Upper lobe of right lung (tissue), 1 donor: Measurements from ENCODE around the gene ZSCAN4. TPM values are rescaled to one million over a fixed set of nuclear protein-coding genes. Genes with fewer than 3 reads are reported as not detected.
A peak's percentile ranks its signal among the peaks of the same experiment; 100 is the strongest.

Experiments
- ATAC-seq: fragments of 200-7000 bp; cut with Tn5 transposase; one replicate; pipeline ENCODE4 v1.9.1; 2020; ENCODE audit warnings: mild to moderate bottlenecking, moderate library complexity
- DNase-seq: peaks from one replicate; pipeline ENCODE4 v3.0.0-alpha.2; 2020
- H3K27ac ChIP-seq: fragments of 200-600 bp; one replicate; pipeline ENCODE4 v1.8.0; 2022
- H3K27me3 ChIP-seq: fragments of 200-600 bp; one replicate; pipeline ENCODE4 v1.8.0; 2022; ENCODE audit warnings: mild to moderate bottlenecking
- H3K36me3 ChIP-seq: fragments of 200-600 bp; one replicate; pipeline ENCODE4 v1.8.0; 2022
- H3K4me1 ChIP-seq: fragments of 200-600 bp; one replicate; pipeline ENCODE4 v1.8.0; 2022
- H3K4me3 ChIP-seq: fragments of 200-600 bp; one replicate; pipeline ENCODE4 v1.8.0; 2022; ENCODE audit warnings: mild to moderate bottlenecking
- H3K9me3 ChIP-seq: fragments of 200-600 bp; one replicate; pipeline ENCODE4 v1.8.0; 2022
- CTCF ChIP-seq: fragments of 200-600 bp; IDR thresholded peaks from one replicate; pipeline ENCODE4 v1.8.0; 2022; ENCODE audit warnings: antibody characterized with exemption
- intact Hi-C: fragments of 100-400 bp; cut with DNase I; formaldehyde crosslinking; loops from one replicate; pipeline ENCODE4 v1.11.0; 2022
- total RNA-seq: library from RNA; stranded (reverse); fragmentation: NEBNext Ultra II Directional; extraction: Animal tissue kit (Norgen Biotek cat#: 25700); gene quantifications from one replicate; pipeline ENCODE4 v1.2.1, GENCODE V29; 2021
- donor health status: DM: no; HTN: yes; CAD: no; lungs with severe emphysema.

The ZSCAN4 gene
- total RNA-seq, 1 donor from 2014 or later, result not detected

DNA sequence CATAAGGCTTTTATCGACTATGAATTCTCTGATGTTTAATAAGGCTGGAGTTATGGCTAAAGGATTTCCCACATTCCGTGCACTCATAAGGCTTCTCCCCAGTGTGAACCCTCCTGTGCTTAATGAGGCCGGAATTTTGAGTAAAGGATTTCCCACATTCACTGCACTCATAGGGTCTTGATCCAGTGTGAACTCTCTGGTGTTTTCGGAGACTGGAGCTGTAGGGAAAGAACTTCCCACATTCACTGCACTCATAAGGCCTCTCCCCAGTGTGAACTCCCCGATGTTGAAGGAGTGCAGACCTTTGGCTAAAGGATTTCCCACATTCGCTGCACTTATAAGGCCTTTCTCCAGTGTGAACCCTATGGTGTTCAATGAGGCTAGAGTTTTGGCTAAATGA is 32.9 kb downstream of the ZSCAN4 start:
- ATAC-seq (no peak), DNase-seq (no peak)
- no peak for TF ChIP-seq CTCF
- Histone ChIP-seq H3K9me3 (peaks cover 43% of the 10 kb centered on the region), H3K27me3 (no peaks in the 10 kb centered on the region), H3K36me3 (peaks cover 12% of the 10 kb centered on the region), H3K4me1 (no peaks in the 10 kb centered on the region), H3K27ac (no peak overlapping the region), H3K4me3 (no peak overlapping the region)
- intact Hi-C loops, result loop anchor here (10.0 kb wide), 1 partner anchor 423 kb away; no protein-coding TSS in a partner anchor

- Histone ChIP-seq H3K4me3 (no peak overlapping the region), H3K4me1 (no peaks in the 10 kb centered on the region), H3K27ac (no peak overlapping the region), H3K27me3 (no peaks in the 10 kb centered on the region), H3K36me3 (peaks cover 12% of the 10 kb centered on the region), H3K9me3 (peaks cover 8% of the 10 kb centered on the region)
- no peak for TF ChIP-seq CTCF
- intact Hi-C loops, result loop anchor here (10.0 kb wide), 1 partner anchor 418 kb away; no protein-coding TSS in a partner anchor
- DNase-seq (no peak), ATAC-seq (no peak)
These were observed 37.6 kb downstream of the ZSCAN4 start for GRCh38 chr19:57706346-57706745.

GRCh38 chr19:57708641-57709361 is 40.1 kb downstream of the ZSCAN4 start, which contains the start of gene ZNF154:
ZNF154 (minus strand) TSS chr19:57709204; CDS start chr19:57708971, 233 bp downstream.
- Histone ChIP-seq H3K4me3 (peak within 1 kb of the TSS; percentile 60), H3K9me3 (peaks cover 4% of the 10 kb centered on the region), H3K27me3 (no peaks in the 10 kb centered on the region), H3K27ac (peak within 1 kb of the TSS; percentile 81), H3K36me3 (no peaks in the 10 kb centered on the region), H3K4me1 (no peaks in the 10 kb centered on the region)
- intact Hi-C loops, result loop anchor here (10.0 kb wide), 1 partner anchor 416 kb away; no protein-coding TSS in a partner anchor
- ATAC-seq (peak; percentile 72), DNase-seq (peak; percentile 64)
- no peak for TF ChIP-seq CTCF

GRCh38 chr19:57709616-57710015 is 40.9 kb downstream of the ZSCAN4 start:
- Histone ChIP-seq H3K4me3 (peak overlapping the region; percentile 60), H3K36me3 (no peaks in the 10 kb centered on the region), H3K9me3 (peaks cover 5% of the 10 kb centered on the region), H3K27me3 (no peaks in the 10 kb centered on the region), H3K27ac (no peak overlapping the region), H3K4me1 (no peaks in the 10 kb centered on the region)
- no peak for TF ChIP-seq CTCF
- intact Hi-C loops, result loop anchor here (10.0 kb wide), 1 partner anchor 415 kb away; no protein-coding TSS in a partner anchor
- ATAC-seq, result no peak
- DNase-seq, result no peak

DNA sequence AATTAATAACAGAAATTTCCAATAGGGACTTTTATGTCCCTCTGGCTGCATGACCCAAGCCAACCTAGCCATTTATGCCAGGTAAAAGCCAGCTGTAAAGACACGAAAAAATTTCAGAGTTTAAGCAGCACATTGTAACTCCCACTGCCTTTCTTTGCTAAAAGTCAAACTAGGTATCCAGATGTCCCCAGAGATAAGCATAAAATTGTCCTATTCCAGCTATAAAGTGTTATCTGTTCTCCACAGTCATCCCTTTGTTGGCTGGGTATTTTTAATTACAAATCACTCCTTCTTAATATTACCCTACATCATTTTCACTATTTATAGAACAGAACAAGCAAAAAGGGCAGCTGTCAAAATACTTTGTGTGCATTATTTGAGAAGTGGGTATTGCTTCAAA is 43.5 kb downstream of the ZSCAN4 start:
- Histone ChIP-seq H3K9me3 (peaks cover 13% of the 10 kb centered on the region), H3K27ac (no peak overlapping the region), H3K4me1 (no peaks in the 10 kb centered on the region), H3K4me3 (no peak overlapping the region), H3K27me3 (no peaks in the 10 kb centered on the region), H3K36me3 (no peaks in the 10 kb centered on the region)
- ATAC-seq (no peak), DNase-seq (no peak)
- intact Hi-C loops, result no loop called here
- TF ChIP-seq CTCF, result no peak
